GM19463 (cell line): ENCODE measurements around the gene BECN2.

Experiments used
- ATAC-seq: cut with Tn5 transposase; IDR thresholded peaks from one replicate; pipeline ENCODE4 v1.9.1; 2021; ENCODE audit warnings: mild to moderate bottlenecking, moderate library complexity; ENCODE audit not compliant: unreplicated experiment

The BECN2 gene, protein sequence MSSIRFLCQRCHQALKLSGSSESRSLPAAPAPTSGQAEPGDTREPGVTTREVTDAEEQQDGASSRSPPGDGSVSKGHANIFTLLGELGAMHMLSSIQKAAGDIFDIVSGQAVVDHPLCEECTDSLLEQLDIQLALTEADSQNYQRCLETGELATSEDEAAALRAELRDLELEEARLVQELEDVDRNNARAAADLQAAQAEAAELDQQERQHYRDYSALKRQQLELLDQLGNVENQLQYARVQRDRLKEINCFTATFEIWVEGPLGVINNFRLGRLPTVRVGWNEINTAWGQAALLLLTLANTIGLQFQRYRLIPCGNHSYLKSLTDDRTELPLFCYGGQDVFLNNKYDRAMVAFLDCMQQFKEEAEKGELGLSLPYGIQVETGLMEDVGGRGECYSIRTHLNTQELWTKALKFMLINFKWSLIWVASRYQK

GRCh38 chr1:241957692-241958494 is at the start of gene BECN2:
Gene BECN2, plus strand, starts transcription at chr1:241957767. Its CDS starts 0 bp downstream, at chr1:241957767.
- ATAC-seq, result no peak

GRCh38 chr1:241916196-241916595 is 41.4 kb upstream of the BECN2 start:
- no peak for ATAC-seq

GRCh38 chr1:241917487-241917886 is 40.1 kb upstream of the BECN2 start:
- no peak for ATAC-seq

DNA sequence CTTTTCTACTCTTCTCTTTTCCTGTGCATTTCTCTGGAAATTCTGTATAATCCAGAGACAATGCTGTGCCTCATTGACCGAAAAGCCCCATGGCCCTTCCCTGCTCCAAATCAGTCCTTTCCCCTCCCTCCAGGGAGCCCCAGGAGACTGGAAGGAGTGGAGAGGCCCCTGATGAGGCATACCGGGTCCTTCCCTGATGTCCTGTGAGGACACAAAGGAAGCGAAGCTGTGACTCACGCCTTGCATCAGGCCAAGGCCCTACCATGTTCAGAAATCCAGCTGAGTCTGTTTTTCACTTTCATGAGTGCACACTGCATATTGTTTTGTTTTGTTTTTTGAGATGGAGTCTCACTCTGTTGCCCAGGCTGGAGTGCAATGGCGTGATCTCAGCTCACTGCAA is 38.7 kb upstream of the BECN2 start:
- ATAC-seq, result no peak

DNA sequence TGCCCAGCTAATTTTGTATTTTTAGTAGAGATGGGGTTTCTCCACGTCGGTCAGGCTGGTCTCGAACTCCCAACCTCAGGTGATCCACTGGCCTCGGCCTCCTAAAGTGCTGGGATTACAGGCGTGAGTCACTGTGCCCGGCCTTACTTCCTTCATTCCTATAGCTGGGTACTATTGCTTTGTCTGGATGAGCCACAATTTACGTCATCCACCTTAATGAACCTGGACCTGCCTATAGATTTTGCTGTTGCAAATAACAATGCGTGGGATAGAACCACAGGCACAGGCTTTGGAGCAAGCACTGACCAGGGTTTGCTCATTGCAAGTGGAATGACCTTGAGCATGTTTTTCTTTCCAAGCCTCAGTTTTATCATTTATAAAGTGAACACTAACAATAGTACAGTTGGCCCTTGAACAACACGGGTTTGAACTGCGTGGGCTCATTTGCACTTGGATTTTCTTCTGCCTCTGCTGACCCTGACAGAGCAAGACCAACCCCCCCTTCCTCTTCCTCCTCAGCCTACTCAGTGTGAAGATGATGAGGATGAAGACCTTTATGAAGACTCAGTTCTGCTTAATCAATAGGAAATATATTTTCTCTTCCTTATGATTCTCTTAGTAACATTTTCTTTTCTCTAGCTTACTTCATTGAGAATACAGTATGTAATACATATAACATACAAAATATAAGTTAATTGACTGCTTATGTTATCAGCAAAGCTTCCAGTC is 33.3 kb upstream of the BECN2 start:
- no peak for ATAC-seq

DNA sequence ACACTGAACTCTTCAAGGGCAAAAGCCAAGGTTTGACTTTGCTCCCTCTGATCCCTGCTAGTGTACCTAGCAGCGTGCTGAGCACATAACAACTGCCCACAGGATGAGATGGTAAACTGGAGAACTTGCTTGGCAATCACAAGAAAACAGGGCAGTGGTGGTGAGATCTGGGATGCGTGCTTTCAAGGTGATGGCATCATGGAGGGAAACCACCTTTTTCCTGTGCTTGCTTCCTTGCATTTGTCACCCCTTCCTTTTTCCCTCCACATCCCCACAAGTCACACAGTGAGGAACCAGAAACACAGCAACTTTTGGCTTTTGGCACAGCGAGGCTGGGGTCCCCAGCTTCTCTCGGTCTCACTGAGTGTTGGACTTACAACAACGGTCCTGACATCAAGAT is 31.4 kb upstream of the BECN2 start:
- no peak for ATAC-seq

GRCh38 chr1:241927321-241927720 is 30.2 kb upstream of the BECN2 start:
- no peak for ATAC-seq

DNA sequence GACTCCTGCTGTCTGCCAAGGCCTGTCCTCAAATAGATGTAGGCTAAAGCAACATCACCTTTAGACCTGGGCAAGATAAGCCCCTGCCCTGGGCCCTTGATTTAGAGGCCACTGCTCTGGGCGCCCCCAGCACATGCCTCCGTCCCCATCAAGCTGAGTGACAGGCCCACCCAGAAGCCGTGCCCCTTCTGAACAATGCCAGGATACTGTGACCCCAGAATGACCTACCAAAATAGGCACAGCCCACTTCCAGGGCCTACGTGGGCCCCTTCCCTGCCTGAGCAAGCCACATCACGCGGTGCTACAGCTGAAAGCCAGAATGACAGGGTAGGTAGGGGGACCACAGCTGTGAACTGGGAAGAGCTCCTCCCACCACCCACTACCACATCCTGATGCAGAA is 24.7 kb upstream of the BECN2 start:
- no peak for ATAC-seq

GRCh38 chr1:241934201-241934848 is 23.2 kb upstream of the BECN2 start:
- ATAC-seq, result no peak

GRCh38 chr1:241934866-241935265 is 22.7 kb upstream of the BECN2 start:
- no peak for ATAC-seq

DNA sequence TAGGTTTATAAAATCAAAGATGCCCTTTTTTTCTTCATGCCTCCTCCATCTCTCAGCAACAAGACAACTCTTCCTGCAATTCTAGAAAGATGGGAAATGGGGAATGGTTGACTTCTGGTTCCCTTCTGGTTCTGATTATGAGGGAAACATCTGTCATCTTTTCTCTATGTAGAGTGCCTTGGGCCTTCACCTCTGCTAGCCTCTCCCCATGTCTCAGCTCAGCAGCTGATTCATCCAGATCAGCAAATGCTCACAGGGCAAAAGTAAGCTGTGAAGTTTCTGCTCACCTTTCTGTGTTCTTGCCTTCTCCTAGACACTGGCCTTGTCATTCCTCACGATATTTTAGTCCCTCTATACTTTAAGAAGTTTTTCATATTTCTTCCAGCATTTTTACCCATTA is 17.8 kb upstream of the BECN2 start:
- ATAC-seq, result no peak

DNA sequence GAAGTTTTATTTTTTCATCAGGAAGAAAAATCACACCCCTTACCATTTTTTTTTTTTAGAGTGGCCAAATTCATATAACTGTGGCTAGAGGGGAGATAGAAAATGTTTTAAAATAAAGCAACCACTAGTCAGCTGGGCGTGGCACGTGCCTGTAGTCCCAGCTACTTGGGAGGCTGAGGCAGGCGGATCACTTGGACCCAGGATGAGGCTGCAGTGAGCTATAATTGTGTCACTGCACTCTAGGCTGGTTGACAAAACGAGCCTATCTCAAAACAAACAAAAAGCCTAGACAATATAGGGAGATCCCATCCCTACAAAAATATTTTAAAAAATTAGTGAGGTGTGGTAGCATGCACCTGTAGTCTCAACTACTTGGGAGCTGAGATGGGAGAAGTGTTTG is 14.8 kb upstream of the BECN2 start:
- no peak for ATAC-seq

DNA sequence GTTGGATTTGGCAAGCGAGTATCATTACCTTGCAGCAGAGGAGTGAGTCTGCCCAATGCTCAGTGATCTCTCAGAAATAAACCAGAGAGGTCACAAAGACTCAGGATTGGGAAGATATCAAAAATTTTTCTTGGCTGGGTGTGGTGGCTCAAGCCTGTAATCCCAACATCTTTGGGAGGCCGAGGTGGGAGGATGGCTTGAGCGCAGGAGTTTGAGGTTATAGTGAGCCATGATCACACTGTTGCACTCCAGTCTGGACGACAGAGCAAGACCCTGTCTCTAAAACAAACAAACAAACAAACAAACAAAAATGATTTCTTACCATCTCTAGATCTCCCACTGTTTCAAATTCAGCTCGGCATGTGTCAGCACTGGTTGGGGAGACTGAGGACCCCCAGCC is 13.3 kb upstream of the BECN2 start:
- ATAC-seq, result no peak

- ATAC-seq, result no peak
Observed at GRCh38 chr1:241947354-241947753, 10.2 kb upstream of the BECN2 start.

DNA sequence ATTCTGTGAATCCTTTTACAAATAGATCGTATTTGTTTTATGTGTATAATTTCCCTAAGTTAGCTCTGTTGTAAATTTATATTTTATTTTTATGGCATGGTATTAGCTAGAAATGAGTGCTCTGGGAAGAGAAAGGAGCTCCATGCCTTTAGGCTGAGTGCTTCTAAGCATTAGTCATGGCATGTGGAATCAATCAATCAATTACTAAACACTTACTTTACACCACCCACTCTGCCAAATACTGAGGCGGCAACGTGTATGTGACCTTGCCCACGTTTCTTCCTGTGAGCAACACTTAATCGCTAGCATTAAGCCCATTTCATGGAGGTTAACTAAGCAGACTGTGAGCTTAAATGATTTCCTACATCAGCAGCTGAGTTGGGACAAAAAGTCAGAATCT is 7.2 kb upstream of the BECN2 start:
- no peak for ATAC-seq

DNA sequence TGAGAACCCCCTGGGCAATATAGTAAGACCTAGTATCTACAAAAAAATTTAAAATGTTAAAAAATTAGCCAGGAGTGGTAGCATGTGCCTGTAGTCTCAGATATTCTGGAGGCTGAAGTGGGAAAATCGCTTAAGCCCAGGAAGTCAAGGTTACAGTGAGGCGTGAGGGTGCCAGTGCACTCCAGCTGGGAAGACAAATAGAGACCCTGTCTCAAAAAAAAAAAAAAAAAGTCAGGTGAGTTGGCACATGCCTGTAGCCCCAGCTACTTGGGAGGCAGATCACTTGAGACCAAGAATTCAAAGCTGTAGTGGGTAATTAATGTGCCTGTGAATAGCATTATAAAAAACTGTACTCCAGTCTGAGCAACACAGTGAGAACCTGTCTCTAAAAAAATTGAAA is 4.6 kb downstream of the BECN2 start:
- no peak for ATAC-seq

DNA sequence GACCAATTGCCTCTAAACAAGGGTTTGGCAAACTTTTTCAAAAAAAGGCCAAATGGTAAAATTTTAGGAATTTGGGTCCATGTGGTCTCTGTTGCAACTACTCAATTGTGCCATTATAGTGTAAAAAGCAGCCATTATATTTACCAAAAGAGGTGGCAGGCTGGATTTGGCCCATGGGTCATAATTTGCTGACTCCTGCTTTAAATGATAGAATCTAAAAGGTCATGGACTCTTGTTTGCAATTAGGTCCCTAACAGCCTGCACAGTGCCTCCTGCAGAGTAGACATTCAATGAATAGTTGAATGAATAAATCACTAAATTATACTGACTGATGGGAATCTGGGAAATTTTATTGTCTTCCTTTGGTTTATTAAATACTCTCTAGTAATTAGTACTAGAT is 6.2 kb downstream of the BECN2 start:
- ATAC-seq, result no peak

GRCh38 chr1:241964550-241965282 is 7.1 kb downstream of the BECN2 start:
- no peak for ATAC-seq

DNA sequence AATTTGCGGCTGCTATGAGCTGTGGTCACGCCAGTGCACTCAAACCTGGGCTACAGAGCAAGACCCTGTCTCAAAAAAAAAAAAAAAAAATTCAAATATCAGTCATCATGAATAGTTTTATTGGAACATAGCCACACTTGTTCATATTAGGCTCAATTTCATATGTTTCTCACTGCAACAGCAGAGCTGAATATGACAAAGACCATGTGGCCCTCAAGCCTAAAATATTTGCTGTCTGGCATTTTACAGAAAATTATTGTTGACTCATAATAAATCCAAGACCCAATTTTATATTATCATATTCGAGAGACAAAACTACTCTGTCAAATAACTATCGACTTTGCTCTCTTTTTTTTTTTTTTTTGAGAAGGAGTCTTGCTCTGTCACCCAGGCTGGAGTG is 11.0 kb downstream of the BECN2 start:
- ATAC-seq, result no peak

- no peak for ATAC-seq
Observed at GRCh38 chr1:241972703-241973369, 15.3 kb downstream of the BECN2 start.
